HG03060 (cell line): ENCODE measurements around the gene COL6A3.
"Not testable (repeated sequence)": the region's sequence is repeated elsewhere in the genome, so short reads cannot be mapped to it uniquely, and the experiment has no call there.

Source experiments
- ATAC-seq: cut with Tn5 transposase; IDR thresholded peaks from one replicate; pipeline ENCODE4 v1.9.1; 2021; ENCODE audit warnings: low read depth, moderate number of reproducible peaks; ENCODE audit not compliant: unreplicated experiment

The COL6A3 gene

GRCh38 chr2:237422309-237422708 is 8.3 kb upstream of the COL6A3 start:
- ATAC-seq = no peak

GRCh38 chr2:237421542-237422116 is 7.7 kb upstream of the COL6A3 start:
- ATAC-seq = no peak

- no peak for ATAC-seq
Measured at GRCh38 chr2:237418300-237418699, 4.3 kb upstream of the COL6A3 start.

GRCh38 chr2:237412988-237413776 is 782 bp downstream of the COL6A3 start:
- no peak for ATAC-seq

- ATAC-seq = no peak
Measured at GRCh38 chr2:237412646-237412987, 1.3 kb downstream of the COL6A3 start.

- ATAC-seq = no peak
Measured at GRCh38 chr2:237411683-237412423, 2.1 kb downstream of the COL6A3 start.

- no peak for ATAC-seq
Measured at GRCh38 chr2:237411092-237411601, 2.8 kb downstream of the COL6A3 start.

GRCh38 chr2:237409263-237409662 is 4.7 kb downstream of the COL6A3 start:
- ATAC-seq = not testable (repeated sequence)

GRCh38 chr2:237408335-237409000 is 5.5 kb downstream of the COL6A3 start:
- no peak for ATAC-seq

- no peak for ATAC-seq
Measured at GRCh38 chr2:237407700-237408099, 6.3 kb downstream of the COL6A3 start.

GRCh38 chr2:237406371-237406895 is 7.5 kb downstream of the COL6A3 start:
- ATAC-seq = no peak

GRCh38 chr2:237405605-237406004 is 8.4 kb downstream of the COL6A3 start:
- no peak for ATAC-seq

- no peak for ATAC-seq
Measured at GRCh38 chr2:237405006-237405559, 8.9 kb downstream of the COL6A3 start.

GRCh38 chr2:237404413-237404812 is 9.6 kb downstream of the COL6A3 start:
- ATAC-seq = no peak

GRCh38 chr2:237403024-237403882 is 10.7 kb downstream of the COL6A3 start:
- ATAC-seq = no peak

- ATAC-seq = no peak
Measured at GRCh38 chr2:237400199-237400598, 13.8 kb downstream of the COL6A3 start.

GRCh38 chr2:237397072-237397471 is 16.9 kb downstream of the COL6A3 start:
- no peak for ATAC-seq

GRCh38 chr2:237393523-237393922 is 20.4 kb downstream of the COL6A3 start:
- no peak for ATAC-seq

- no peak for ATAC-seq
Measured at GRCh38 chr2:237392186-237392585, 21.8 kb downstream of the COL6A3 start.
